8988T (cell line): ENCODE measurements around the gene DPP10.

Experiments
- DNase-seq: peaks from one replicate; pipeline ENCODE4 v3.0.0; 2011

The DPP10 gene

DNA sequence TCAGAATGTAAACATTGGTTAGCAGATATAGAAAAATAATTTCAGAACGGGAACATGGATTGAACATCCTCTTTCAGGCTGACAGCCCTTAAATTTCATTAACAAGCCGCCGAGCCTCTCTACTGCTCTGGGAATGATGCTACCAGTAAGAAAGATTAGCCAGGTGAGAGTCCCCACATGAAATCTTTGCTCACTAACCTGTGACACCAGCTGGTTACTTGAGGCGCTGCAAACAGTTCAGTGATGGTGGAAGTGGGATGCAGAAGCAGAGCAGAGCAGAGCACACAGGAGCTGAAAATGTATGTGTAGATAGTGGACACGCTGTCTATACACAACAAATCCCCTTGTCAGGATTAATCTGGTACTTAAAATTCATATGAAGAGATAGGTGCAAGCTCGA is 721.1 kb downstream of the DPP10 start:
- no peak for DNase-seq

GRCh38 chr2:115165529-115166109 is 723.2 kb downstream of the DPP10 start:
- DNase-seq = no peak

DNA sequence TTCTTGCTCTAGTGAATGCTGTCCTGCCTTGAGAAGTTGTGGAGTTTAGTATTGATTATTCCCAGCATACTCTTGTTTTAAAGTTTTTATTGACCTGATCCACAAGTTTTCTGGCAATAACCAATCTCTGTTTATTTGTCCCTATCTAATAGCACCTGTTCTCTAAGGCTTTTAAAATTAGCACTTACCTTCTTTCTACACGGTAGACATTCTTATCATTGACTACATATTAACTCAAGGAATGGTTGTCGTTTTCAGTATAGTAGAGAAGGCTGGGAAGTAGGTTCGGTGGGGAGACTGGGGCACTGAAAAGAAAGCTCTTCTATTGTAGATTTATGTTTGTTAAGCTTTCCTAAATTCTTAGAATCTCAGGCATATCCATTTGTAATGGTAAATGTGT is 726.0 kb downstream of the DPP10 start:
- no peak for DNase-seq

- DNase-seq = no peak
These were observed 727.4 kb downstream of the DPP10 start for GRCh38 chr2:115169814-115170213.

DNA sequence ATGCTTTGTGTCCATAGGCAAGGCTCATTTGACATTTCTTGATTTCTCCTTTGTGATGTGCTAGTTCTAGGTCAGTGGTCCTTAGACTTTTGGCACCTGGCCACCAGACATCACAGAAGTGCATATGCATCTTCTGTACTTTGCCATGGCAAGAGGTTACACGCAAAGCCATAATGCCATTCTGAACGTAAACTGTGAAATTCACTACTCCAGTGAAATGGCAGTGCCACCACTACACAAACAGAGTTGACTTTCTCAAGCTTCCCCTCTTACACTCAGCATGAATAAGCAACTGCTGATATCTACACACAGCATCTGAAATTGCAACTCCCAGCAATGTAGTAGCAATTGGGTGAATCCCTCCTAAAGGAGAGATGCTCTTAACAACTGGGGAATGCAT is 729.3 kb downstream of the DPP10 start:
- DNase-seq = no peak

- DNase-seq = no peak
These were observed 732.2 kb downstream of the DPP10 start for GRCh38 chr2:115174651-115175050.

GRCh38 chr2:115183144-115183543 is 740.7 kb downstream of the DPP10 start:
- DNase-seq = no peak

- DNase-seq = no peak
These were observed 748.0 kb downstream of the DPP10 start for GRCh38 chr2:115190459-115190858.

- no peak for DNase-seq
These were observed 752.2 kb downstream of the DPP10 start for GRCh38 chr2:115194623-115195022.

DNA sequence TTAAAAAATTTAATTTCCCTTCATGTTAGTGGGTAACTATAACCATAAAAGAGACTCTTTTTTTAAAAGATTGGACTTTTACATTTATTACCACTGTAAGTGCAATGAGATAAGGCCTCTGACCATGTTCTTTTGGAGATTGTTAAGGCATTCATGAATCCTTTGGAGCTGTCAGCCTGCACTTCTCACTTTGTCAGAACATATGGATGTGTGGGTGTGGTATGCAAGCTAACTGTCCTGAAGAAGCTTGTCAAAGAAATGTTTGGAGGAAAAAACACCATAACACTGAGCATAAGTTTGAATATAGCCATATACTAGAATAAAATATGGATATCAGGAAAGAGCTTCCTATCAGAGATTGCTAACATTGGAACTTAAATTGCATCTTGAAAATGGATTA is 754.1 kb downstream of the DPP10 start:
- DNase-seq = no peak

- no peak for DNase-seq
These were observed 757.5 kb downstream of the DPP10 start for GRCh38 chr2:115199966-115200365.

GRCh38 chr2:115201386-115201785 is 758.9 kb downstream of the DPP10 start:
- no peak for DNase-seq

DNA sequence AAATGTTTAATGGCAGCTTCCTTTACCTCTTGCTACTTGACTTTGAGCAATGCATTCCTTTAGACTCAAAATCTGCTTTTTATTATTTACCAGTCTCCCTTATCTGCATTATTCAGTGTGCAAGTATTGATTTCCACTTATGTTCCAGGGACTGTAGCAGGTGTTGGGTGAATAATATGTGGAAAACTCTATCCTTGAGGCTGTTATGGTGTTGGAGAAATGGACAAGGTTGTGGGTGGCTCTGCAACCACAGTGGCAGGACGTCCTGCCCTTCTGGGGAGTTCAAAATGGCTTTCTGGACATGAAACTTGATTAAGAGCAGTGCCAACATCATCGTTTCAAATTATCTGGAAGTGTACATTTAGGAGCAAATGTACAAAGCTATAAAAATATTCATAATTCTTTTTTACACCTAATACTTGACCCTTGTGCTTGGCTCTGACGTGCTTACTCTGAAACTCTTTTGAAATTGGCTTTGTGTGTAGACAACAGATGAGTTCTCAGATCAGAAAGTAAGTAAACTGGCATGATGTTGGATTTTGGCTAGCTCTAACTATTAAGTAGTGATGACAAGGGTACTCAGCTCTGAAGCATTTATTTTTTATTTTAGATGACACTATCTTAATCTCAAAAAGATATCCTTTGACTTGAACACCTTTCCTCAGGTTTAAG is 766.2 kb downstream of the DPP10 start:
- no peak for DNase-seq

- DNase-seq = no peak
These were observed 771.6 kb downstream of the DPP10 start for GRCh38 chr2:115214050-115214449.

DNA sequence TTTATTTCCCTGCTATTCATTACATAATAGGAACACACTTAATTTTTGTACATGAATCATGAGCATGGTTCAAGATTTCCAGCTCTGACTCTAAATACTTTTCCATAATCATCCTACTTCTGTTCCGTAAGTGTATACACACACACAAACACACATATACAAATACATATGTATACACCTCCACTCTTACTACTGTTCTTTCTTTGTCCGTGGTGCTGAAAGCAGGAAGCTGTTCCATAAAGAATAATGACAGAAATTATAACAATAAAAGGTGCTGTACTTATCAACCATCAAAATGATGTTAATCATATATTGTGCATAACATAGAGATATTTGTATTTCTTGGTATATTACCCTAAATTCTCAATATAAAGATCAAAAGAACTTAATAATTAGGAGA is 776.9 kb downstream of the DPP10 start:
- no peak for DNase-seq

DNA sequence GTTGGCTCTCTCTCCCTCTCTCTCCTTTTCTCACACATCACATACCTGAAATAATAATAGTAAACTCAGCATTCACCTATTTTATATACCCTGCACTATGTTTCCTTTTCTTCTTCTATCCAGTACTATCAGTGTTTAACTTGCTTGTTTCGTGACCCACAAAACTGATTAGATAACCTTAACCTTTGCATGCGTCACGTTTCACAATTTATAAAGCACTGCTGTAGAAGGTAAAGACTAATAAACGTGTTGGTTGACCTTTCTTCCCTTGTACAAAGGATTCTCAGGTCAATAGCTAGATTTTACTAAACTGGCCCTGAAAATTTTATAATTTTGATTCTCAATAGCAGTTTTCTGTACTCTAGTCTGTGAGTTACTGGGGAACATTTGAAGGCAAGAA is 791.7 kb downstream of the DPP10 start:
- DNase-seq = no peak

DNA sequence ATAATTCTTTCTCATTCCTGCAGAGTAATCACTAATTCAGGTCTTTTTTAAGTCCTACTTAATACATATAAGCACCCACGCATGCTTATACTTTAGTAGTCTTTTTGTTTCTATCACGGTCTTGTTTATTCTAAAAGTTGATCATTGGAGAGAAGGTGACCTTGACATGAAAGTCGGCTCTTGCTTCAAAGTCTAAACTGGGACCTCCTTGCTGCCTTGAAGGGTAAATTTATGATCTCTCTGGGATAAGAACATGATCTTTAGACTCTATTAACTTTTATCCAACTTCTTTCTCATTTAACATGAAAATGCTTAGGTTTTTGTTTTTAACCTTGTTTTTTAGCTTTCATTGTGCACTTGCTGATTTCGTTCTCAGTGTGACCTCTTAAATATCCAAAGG is 792.3 kb downstream of the DPP10 start:
- DNase-seq = no peak

DNA sequence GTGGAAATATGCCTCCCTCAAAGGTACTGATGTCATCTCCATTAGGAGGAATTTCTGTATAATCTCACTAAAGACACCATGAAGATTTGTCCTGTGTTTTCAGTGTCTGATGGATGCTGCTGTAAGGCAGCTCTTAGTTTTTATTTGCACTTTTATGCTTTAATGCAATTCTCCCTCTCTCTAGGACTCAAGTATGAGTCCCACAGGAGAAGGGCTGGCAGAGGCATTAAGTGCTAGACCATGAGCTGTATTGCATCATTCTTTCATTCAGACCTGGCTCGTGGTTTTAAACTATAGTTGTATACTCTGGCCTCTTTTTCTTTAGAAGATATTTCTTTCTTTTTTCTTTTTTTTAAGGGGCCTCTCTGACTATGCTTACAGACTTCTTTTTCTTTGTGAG is 805.6 kb downstream of the DPP10 start:
- no peak for DNase-seq

DNA sequence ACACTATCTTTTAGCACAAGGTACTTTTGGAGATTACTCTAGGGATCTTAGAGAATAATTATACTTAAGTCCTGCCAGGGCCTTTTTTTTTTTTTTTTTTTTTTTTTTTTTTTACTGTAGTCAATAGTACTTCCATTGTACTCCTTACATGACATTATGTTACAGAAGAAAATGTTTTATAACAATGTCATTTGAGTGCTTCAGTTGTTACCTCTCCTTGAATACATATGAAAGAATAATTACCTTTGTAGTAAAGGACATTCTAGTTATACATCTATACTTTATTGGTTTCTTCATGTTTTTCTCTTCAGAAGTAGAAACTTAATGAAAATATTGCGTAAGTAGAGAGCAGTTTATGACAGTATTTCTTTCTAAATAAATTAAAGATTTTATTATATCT is 834.9 kb downstream of the DPP10 start:
- no peak for DNase-seq

DNA sequence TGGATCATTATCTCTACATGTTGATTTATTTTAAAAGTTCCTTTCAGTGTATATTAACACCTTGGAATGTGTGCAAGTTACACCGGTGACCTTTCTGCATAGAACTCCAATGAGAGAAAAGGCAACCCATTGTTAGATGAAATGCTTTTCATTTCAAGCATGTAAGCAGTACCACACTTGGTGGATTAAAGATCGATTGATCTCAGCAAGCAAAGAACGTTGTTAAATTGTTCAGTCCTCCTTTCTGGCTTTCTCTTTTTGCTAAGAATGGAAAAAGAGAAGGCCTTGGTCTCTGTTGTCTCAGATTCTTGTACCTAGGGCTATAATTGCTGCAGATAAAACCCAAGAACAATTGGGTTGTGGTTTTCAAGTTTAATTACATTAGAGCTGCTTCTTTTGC is 843.0 kb downstream of the DPP10 start:
- no peak for DNase-seq

DNA sequence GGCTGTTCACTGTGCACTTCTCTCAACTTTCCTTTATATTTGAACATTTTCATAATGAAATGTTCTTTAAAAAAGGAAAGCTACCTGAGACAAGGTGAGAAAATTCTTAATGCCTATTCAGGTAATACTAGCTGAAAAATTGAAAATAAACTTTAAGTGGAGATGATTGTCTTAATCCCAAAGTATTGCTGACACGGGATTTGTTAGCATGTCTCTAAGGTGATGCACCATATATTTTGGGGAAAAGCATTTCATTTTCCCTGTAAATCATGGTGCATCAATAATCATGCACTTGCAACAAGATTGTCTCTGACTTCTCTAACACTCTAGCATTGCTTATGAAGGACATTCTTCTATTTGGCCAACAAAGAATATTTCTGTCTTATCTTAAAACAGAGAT is 848.0 kb downstream of the DPP10 start:
- DNase-seq = no peak

DNA sequence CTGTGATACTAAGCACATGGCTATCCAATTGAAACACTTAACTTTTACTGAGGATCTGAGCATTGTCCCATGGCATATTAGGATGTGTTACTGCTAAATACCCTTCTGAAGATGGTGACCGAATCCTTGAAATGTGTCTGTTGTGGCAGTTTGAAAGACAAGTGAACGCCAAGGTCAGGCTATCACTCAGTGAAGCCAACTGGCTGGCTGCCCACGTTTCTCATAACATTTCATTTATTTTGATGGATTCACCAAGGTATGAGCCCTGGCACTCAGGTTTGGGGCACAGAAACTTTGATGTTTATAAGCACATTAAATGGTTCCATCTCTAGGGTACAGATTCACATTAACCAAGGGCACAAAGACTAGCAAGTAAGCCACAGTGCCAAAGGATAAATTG is 850.3 kb downstream of the DPP10 start:
- no peak for DNase-seq

DNA sequence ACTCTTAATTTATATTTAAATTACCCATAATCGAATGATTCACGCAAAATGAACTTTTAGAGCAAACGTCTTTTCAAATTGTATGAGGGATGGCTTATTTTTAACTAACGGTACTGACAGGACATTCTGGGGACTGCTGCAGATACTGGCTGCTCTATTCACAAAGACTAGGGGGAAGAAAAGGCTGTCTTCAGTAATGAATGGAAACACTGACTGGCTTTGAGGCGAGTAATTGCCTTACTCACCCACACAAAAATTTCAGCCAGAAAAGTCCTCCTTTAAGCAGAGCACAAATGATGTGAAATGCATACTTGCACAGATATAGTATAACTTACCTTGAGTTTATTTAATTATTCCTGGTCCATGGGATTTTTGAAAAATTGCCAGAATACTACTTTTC is 852.6 kb downstream of the DPP10 start:
- no peak for DNase-seq

GRCh38 chr2:115297056-115297455 is 854.6 kb downstream of the DPP10 start:
- no peak for DNase-seq

- DNase-seq = no peak
These were observed 856.8 kb downstream of the DPP10 start for GRCh38 chr2:115299199-115299598.
